GM18499 (cell line): Measurements from ENCODE around the gene MDFI.
"Not testable (repeated sequence)": the region's sequence is repeated elsewhere in the genome, so short reads cannot be mapped to it uniquely, and the experiment has no call there.

Source experiments
- ATAC-seq: cut with Tn5 transposase; IDR thresholded peaks from one replicate; pipeline ENCODE4 v1.9.1; 2021; ENCODE audit warnings: moderate number of reproducible peaks; ENCODE audit not compliant: insufficient read depth, unreplicated experiment

Gene MDFI

GRCh38 chr6:41602422-41602743 lies 35.9 kb upstream of the MDFI start:
- ATAC-seq, result no peak

GRCh38 chr6:41602864-41603608 lies 35.2 kb upstream of the MDFI start:
- no peak for ATAC-seq

- no peak for ATAC-seq
Observed at GRCh38 chr6:41604006-41604405, 34.3 kb upstream of the MDFI start.

GRCh38 chr6:41605649-41606048 lies 32.6 kb upstream of the MDFI start:
- no peak for ATAC-seq

GRCh38 chr6:41607036-41607435 lies 31.2 kb upstream of the MDFI start:
- ATAC-seq, result no peak

- ATAC-seq, result no peak
Observed at GRCh38 chr6:41607736-41608135, 30.5 kb upstream of the MDFI start.

GRCh38 chr6:41608443-41609151 lies 29.7 kb upstream of the MDFI start:
- no peak for ATAC-seq

GRCh38 chr6:41614715-41615114 lies 23.6 kb upstream of the MDFI start:
- ATAC-seq, result no peak

GRCh38 chr6:41615311-41615710 lies 23.0 kb upstream of the MDFI start:
- no peak for ATAC-seq

- no peak for ATAC-seq
Observed at GRCh38 chr6:41618598-41618997, 19.7 kb upstream of the MDFI start.

GRCh38 chr6:41619193-41619592 lies 19.1 kb upstream of the MDFI start:
- not testable (repeated sequence) for ATAC-seq

GRCh38 chr6:41621367-41621766 lies 16.9 kb upstream of the MDFI start:
- no peak for ATAC-seq

GRCh38 chr6:41621802-41622201 lies 16.5 kb upstream of the MDFI start:
- ATAC-seq, result no peak

GRCh38 chr6:41622206-41622988 lies 15.9 kb upstream of the MDFI start:
- ATAC-seq, result no peak

- ATAC-seq, result no peak
Observed at GRCh38 chr6:41623330-41623729, 14.9 kb upstream of the MDFI start.

GRCh38 chr6:41624621-41625380 lies 13.5 kb upstream of the MDFI start:
- ATAC-seq, result no peak

GRCh38 chr6:41625442-41625841 lies 12.8 kb upstream of the MDFI start:
- ATAC-seq, result no peak

- ATAC-seq, result no peak
Observed at GRCh38 chr6:41626022-41626421, 12.2 kb upstream of the MDFI start.

GRCh38 chr6:41626917-41627316 lies 11.4 kb upstream of the MDFI start:
- ATAC-seq, result no peak

GRCh38 chr6:41629128-41629527 lies 9.1 kb upstream of the MDFI start:
- no peak for ATAC-seq

- ATAC-seq, result no peak
Observed at GRCh38 chr6:41630069-41630468, 8.2 kb upstream of the MDFI start.
